GM21786 (cell line): ENCODE results near the gene DCUN1D3.
A peak's percentile ranks its signal among the peaks of the same experiment; 100 is the strongest.

Source experiments
- ATAC-seq: cut with Tn5 transposase; IDR thresholded peaks from one replicate; pipeline ENCODE4 v1.9.1; 2021; ENCODE audit not compliant: unreplicated experiment

The DCUN1D3 gene

DNA sequence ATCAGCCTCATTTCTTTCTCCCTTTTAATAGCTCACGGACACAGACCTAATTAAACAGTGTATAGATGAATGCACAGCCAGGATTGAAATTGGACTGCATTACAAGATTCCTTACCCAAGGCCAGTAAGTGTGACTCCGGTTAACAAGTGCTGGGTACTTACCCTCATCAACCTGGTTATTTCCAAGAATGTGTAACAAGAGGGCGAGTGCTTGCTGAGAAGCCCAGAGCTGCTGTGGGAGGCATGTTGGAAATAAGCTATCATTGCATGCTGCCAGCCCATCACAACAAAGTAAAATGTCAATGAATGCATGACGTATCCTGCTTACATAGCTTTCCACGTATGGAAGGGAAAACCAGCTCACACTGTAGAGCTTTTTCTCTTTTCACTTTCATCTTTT is 19.9 kb upstream of the DCUN1D3 start:
- no peak for ATAC-seq

DNA sequence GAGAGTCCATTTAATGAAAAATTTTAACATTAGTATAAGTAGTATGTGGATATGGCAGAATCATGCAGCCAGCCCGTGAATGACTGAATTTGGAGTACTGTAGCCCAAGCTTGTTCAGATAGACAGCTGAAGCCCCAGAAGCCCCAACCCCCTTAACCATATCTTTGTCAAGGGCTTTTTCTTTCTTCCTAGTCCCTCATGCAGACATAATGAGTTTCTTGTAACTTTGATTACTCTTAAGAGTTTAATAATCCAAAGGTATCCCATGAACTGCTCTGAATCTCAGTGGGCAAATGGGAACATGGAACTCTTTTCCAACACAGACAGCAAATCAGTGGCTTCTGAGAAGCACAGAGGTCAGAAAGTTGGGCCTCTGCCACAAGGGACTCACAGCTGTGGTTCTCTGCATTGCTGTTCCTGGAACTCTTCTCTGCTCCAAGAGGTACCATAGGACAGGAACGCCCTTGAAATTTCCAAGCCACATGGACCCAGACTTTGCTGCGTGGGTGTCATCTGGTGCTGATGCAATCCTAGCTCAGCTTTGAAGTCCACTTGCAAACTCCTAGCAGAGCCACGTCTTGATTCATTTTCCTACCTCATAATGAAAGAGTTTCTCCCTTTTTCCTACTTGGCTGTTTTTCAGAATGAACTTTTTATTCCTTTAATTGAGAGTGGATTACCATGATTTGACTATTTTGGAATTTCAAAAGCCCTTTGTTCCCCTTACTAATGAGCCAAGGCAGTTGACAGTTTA is 18.5 kb upstream of the DCUN1D3 start:
- ATAC-seq = no peak

DNA sequence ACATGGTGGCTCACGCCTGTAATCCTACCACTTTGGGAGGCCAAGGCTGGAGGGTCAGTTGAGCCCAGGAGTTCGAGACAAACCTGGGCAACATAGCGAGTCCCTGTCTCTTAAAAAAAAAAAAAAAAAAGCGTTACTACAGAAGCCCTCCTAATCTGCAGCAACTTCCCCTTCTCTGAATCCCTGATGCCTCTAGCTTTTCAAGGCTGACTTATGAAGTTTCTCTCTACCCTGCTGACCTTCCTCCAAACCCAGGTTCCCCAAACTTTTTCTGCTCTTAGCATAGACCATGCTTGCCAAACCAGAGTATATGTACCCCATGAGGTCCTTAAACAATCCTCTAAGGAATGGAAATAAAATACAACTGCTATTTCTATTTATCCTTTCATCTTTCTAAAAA is 16.8 kb upstream of the DCUN1D3 start:
- no peak for ATAC-seq

DNA sequence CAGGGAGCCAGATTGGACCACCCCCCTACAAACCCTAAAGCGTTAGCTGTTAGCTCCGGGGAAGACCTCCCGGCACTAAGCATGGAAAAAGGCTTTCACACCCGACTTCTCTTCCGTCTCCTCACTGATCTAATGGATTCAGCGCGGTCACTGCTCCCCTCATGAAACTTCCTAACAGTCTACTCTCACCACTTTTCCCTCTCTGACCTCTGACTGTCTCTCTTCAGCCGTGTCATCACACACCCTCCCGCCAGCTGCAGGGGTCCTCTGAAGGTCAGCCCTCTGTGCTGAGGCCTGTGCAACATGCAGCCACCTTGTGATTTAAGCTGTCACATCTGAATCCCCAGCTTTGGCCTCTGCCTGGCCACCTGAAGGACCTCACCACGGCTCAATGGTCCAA is 16.1 kb upstream of the DCUN1D3 start:
- ATAC-seq = no peak

DNA sequence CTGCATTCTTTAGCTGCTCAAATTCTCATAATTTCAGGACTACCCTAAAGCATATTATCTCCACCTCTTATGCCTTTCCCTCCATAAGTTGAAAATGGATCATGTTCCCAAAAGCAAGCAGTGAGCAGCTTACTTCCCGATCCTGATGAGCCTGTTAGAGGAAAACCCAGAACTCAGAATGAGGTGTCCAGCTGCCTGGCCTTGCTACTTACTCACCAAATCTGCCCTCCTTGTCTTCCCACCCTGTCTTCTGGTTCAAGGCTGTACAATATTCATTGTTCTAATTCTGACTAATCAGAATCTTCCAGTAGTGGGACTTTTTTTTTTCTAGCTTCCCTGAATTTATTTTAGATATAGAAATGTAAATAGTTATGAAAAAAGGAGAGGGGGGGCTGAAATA is 11.2 kb upstream of the DCUN1D3 start:
- ATAC-seq = no peak

DNA sequence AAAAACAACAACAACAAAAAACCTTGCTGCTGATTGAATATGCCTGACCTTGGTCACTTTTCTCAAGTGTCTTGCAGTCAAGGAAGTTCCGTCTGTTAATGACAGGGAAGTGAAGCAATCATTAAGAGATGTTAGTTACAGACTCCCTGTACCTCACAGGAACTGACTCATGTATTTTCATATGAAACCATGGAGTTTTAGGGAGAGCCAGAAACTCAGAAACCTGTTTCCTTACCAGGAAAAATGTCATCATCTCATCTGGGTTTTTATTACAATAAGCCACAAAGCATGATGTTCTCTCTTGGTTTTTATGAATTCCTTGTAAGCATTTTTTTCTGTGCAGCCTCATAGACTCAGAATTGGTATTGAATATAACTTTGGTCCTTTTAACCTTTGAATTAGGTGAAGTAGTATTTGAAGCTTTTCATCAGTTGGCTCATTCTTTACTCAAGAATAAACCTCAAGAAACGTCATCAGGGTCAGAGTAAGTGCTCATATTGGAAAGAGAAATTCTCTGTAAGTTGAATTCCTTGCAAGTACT is 10.7 kb upstream of the DCUN1D3 start:
- no peak for ATAC-seq

DNA sequence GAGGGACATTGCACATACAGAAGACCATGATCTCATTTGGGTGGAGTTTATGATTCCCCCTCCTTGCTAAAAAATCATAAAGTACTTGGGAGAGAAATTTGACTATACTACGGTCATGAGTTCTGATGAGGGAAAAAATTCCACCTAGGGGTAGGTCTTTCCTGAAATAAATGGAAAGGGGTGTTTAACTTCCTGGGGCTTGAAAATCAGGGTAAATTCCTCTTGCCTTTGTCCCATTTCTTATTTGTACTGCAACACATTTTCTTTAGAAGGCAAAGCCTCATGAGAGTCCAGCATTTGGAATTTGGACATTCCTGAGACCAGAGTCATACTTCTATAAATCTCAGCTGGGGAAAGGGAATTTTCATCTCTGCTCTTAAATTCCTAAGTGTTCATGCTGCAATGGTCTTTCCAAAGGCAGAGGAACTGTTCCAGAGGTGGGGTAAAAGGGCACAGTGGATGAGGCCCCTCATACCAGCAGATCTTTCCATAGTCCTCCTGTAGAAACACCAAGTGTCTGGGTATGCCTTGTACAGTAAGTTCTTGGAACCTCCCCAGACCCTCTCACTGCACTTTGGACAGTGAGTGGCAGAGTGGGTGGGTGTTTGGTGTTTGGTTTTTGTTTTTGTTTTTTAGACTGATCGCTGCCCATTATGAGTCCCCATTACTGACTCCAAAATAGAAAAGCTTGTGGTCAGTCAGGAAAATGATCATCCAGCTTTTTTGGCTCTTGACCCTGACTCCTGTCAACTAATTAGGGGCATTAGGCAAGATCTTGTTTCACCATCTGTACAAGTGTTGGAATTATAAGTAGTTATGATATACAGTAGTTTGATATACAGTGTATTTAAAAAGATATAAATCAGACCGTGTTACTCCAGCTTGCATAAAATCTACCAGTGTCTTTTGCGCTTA is 6.4 kb upstream of the DCUN1D3 start:
- no peak for ATAC-seq

DNA sequence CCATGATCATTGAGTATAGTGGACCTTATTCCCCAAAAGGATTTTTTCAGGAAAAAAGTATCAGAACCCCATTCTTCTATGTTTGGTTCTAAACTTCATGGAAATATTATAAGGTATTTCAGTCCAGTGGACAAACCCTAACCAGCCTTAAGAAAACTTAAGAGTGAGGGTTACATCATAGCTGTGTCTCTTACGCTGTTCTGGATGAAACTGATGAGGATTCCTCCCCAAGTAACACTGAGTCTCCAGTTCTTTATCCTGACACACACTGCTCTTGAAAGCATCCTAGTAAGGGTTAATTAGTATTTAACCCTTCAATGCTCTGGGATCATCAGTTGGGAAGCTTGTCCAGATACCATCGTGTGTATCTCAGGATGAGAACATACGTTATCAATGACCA is 5.4 kb upstream of the DCUN1D3 start:
- ATAC-seq = no peak

DNA sequence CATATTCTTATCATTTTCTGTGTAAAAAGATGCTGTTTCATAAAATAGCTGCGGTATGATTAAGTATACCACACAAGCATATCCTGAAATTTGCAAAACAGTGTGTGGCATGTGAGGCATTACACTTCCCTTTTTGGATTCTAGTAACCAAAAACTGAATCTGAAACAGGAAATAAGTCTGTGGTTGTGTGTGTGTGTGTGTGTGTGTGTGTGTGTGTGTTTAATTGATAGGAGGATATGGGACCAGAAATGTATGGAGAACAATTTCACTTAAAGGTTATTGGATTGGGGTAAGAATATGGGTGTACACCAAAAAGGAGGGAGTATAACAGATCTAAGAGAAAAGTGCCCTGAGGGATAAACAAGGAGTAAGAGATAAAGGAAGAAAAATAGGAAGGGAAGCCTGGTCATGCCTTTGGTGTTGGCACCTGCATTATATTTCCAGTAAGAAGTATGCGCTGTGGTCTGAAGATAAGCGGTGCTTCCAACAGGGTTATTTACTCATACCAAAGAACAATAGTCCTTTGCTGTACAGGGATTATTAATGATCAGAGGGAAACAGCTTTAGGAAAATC is 4.4 kb upstream of the DCUN1D3 start:
- no peak for ATAC-seq

DNA sequence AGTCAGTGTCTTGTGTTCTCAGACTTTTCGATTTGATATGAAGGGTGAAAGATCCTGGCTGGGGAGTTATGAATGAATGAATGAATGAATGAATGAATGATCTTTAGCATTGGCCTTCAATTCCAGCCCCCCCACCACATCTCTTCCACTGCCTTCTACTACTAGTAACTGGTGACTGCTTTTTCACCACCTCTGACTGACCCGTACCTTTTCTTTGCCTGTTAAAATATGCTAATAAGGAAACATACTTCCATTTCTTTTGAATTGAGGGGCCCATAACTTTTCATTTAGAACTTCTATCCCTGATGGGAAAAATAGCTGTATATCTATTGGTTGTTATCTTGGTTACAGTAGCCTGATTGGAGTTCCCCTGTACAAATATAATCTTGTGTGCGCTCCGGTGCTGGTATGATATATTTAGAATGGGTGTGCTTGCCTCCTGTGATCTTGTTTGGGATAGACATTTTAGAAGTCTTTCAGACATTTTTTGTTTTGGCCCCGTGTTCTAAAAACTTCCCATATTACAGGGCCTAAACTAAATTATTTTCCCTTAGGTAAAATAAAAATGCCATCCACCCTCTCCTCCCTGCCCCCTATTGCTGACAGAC is 3.8 kb upstream of the DCUN1D3 start:
- ATAC-seq = no peak

DNA sequence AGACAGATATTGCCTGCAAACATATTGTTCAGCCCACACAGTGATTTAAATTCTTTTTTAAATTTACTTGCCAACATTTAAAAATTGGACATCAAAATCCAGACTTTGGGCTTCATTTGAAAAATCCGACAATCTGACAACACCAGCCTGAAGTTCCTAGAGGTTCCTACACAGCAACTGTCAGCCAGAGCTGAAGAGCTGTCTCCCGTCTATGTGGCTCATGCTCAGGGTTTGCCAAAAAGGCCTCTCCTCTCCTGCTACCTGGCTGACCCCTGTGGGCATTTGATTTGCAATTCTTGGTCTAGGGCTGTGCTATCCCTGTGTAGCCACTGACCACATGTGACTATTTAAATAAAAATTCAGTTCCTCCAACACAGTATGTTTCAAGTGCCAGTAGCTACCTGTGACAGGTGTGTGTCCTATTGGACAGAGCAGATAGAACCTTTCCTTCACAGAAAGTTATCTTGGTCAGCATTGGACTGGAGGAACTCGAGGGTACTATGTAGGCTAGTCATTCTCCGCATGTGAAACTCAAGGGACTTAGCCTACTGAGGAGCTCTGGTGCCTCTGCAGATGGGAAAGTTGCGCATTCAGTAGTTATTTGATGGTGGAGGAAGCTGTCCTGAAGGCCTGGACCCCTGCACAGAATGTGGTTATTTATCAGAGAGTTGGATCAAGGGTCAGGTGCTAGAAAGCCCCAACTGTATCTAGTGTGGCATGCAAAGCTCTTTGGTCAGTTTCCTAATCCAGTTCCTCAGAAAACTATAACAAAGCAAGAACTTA is 3.1 kb upstream of the DCUN1D3 start:
- no peak for ATAC-seq

DNA sequence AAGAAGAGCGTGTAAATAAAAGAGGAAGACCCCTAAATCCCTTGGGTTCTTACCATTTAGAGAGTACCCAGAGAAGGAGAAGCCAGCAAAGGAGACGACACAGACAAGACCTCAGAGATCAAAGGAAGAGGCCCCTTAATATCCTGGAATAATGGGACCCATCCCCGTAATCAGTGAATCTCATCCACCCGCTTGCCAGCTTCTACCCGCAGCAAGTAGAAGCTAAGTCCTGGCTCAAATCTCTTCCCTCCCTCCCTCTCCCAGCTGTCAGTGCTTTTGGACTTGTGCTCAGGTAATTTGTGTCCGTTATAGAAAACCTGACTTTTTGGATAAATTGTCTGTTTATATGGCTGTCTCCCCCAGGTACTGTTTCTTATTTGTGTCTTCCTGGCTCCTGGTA is 2.3 kb upstream of the DCUN1D3 start:
- no peak for ATAC-seq

DNA sequence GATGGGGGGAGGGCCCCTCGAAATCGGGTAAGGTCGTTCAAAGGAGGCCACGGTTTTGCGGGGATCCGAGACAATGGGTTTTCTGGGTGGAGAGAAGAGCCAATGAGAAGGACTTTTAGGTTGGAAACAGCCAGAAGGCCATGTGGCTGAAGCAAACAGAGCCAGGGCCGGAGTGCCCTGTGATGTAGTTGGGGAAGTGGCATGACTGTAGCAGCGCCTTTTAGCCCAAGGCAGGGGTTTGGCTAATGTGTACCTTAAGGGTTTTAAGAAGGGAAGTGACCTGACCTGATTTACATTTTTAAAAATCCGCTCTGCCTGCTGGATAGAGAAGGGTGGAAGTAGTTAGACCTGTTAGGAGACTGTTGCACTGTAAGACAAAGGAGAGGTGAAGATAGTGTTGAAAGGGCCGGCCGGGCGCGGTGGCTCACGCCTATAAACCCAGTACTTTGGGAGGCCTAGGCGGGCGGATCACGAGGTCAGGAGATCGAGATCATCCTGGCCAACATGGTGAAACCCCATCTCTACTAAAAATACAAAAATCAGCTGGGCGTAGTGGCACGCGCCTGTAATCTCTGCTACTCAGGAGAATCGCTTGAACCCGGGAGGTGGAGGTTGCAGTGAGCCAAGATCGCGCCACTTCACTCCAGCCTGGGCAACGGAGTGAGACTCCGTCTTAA is 1.4 kb upstream of the DCUN1D3 start:
- peak; percentile 42 for ATAC-seq

DNA sequence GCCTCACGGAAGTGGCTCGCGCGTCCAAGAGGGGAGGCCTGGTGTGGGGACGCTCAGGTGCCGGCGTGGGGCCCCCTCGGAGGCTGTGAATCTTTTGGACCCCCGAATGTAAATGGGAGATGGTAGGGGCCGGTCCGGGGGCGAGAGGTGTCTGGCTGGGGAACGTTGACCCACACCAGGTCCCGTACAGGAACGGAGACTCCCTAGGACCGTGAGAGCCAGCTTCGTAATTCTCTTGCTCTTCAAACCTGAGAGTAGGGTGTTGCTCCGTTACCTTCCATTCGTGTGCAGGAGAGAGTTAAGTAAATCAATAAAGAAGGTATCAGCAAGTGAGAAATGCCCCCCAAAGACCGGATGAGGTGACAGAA is 894 bp upstream of the DCUN1D3 start:
- ATAC-seq = no peak

DNA sequence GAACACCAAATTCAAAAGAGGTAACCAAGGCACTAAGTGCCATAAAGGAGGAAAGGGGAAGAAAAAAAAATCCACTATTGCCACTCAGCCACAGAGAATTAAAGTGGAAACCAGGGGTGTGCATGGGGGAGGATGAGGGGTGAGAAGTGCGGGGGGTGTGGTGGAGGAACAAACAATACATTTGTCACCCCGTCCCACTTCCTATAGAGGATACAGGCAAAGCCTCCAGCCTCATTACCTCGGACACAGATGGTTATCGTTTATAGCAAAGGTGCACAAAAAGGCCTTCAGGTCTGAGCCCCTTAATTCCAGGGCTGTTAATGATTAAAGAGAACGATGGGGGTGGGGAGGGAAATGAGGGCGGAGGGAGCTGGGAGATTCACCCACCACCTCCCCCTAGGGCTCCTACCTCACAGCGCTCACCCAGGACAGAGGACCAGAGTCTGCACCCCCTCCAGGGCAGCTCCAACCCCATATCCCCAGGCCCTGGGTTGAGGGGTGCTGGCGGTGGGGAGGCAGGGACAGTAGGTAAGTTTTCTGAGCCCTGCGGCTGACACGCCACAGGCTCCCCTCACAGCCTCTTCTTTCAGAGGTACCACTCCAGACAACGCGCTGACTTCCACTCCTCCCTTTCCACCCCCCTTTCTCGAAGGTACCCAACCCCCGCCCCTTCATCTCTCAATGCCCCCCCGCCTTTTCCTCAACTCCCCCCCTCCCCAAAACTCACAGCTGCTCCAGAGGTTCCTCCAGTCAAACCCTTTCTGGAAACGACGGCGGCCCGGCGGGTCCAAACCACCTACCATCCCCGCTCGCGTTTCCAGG is 470 bp downstream of the DCUN1D3 start:
- no peak for ATAC-seq

DNA sequence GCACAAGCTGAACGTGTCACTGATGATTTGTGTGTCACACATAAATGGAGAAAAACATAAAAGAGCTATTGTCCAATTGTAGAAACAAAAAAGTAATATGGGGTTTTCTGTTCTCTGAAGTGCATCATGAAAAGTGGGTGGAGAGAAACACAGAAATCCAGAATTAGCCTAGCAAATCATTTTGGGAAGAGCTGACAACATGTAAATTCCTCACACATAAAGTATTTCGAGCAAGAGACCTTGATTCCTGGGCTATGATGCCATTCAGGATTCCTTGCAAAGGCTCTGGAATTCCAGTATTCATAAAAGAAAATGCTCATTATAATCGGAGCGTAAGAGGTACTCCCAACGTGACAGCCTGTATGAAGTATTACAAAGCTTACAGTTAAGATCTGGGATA is 1.1 kb downstream of the DCUN1D3 start:
- no peak for ATAC-seq

DNA sequence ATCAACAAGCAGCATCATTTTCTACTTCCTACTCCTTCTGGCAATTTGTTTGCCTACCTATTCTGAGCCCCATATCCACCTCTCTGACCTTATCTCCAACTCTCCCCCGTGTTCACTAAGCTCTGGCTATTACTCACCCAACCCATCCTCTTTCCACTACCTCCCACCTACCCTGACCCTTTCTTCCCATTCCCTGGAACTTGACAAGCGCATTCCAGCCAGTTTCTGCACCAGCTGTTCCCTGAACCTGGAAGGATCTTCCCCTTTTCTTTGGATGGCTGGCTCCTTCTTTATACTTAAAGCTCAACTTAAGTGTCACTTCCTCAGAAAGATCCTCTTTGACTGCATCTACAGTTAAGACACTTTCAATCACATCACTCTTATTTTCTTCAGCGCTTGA is 2.2 kb downstream of the DCUN1D3 start:
- no peak for ATAC-seq

DNA sequence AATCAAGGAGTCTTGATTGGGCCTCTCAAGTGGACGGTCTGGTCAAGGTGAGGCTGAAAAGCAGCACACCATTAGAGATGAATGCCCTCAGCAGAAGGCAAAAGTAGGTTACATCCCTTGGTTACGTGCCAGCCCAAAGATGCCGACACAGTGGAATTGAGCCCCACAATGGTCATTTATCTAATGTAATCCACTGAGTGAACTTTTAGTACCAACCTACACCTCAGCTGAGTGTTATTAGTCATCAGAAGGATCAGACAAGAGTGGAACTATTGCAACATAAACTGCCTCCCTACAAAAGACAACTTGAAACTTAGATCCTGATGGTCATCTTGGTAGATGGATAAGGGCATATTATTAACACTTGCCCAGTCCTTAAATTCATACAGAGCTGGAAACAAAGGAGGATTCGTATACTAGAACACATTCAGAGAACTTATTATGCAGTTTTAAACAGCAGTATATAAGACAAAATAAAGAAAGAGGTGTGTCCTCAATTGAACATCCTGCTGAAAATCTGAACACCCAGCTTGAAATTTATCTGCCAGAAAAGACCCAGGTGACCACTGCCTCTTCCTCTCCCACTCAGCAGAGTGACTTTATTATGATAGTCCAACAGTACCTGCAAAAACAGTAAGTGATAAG is 2.8 kb downstream of the DCUN1D3 start:
- no peak for ATAC-seq

DNA sequence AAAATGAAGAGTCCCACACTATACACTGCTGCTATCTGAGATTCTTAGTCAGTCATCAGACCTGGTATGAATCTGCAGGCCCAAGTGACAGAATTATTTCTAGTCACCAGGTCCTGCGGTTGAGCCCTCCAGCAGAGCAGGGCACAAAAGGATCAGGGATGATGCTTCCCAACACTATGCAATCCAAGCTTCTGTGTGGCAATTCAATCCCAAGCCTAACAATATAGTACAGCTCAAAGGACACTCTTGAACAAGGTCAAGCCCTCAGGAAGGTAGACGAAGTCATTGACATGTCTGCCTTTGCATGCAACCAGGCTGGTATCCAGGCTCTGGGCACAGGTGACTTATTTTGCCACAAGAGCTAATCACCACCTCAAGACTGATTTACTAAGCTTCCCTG is 5.8 kb downstream of the DCUN1D3 start:
- no peak for ATAC-seq
